ENCODE results near the gene HAUS3.
"Not testable (repeated sequence)": the region's sequence is repeated elsewhere in the genome, so short reads cannot be mapped to it uniquely, and the experiment has no call there.

HAUS3 gene

DNA sequence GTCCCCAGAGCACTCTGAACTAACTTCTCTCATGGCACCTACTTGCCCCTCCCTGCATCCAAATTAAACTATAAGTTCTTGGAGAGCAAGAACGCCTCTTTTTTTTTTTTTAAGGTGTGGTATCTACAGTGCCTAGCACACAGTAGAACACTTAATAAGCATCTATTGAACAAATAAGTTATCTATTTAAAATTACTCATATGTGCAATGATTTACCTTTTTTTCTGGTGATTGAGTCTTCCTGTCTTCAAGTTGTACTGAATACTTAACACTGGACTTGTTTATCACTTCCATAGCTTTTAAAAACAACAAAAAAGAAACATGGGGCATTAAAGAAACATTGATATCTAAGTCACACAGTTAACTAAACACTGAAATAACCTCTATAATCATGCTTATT is 29.1 kb downstream of the HAUS3 start:
- no peak for DNase-seq

- not testable (repeated sequence) for DNase-seq
Observed at GRCh38 chr4:2202789-2203188, 39.1 kb downstream of the HAUS3 start.

GRCh38 chr4:2194496-2194895 is 47.4 kb downstream of the HAUS3 start:
- DNase-seq = no peak

DNA sequence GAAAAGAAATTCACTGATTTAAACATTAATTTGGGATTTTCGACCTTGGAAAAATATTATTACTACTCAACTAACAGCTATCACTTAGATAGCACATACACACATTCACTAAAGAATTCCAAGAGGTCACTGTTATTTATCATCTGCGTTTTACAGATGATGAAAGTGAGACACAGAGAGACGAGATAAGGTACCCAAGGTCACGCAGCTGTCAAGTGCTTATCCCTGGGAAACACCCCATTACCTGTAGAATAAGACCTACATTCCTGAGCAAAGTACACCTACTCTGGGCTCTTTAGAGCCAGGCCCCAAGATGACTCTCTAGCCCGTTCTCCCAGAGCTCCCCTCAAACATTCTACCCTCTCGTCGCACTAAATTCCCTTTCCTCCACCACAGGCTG is 48.6 kb downstream of the HAUS3 start:
- no peak for DNase-seq

GRCh38 chr4:2186865-2187172 is 55.1 kb downstream of the HAUS3 start:
- no peak for DNase-seq

GRCh38 chr4:2186133-2186864 is 55.6 kb downstream of the HAUS3 start:
- no peak for DNase-seq

DNA sequence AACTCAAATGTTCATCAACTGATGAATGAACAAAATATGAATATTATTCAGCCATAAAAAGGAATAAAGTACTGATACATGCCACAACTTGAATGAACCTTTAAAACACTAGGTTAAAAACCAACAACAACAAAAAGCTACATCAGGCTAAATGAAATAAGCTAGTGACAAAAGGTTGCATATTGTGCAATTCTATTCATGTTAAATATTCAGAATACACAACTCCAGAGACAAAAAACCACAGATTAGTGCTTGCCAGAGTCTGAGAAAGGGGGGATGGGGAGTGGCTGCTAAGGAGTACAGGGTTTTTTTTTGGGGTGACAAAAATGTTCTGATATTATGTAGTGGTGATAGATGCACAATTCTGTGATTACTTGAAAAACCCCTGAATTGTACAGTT is 58.5 kb downstream of the HAUS3 start:
- DNase-seq = no peak

DNA sequence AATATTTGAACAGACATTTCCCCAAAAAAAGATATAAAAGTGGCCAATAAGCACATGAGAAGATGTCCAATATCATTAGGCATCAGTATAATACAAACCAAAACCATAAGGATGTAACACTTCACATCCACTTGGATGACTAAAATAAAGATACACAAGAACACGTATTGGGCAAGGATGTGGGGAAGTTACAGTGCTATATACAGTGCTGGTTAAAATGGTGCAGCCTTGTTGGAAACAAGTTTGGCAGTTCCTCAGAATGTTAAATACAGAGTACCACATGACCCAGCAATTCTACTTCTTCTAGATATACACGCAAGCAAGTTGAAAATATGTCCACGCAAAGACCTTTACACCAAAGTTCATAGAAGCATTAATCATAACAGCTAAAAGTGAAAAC is 58.9 kb downstream of the HAUS3 start:
- DNase-seq = no peak

DNA sequence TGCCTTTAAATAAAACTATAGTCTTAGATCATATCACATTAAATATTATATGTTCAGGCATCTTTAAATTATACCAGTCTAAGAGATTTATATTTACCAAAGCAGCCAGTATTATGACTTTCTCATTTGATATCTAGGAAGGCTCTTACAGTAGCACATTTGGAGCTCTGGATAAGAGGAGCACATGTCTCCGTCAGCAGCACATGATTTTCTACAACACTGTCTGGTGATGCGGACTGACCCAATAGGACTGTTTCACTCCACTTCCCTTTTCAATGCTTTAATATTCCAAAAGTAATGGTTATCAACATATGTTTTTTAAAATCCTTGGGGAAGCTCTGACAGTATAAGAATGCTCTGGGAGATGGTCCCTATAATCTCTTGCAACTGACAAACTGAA is 61.5 kb downstream of the HAUS3 start:
- no peak for DNase-seq

DNA sequence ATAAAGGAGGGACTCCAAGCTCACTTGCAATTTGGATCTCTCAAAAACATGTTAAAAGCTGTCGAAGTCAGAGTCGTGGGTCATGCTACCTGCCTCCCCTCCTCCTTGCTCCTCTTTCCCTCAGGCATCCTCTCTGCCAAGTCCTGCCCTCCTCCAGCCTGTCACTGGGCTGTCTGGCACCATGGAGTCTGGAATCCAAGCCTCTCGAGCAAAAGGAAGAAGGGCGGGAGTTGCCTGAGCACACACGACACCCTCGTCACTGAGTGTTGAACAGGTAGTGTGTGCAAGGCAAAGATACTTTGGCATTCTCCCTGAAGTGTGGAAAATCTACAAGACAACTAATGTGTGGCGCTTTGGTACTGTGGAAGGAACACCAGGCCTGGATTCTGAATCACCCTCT is 62.2 kb downstream of the HAUS3 start:
- no peak for DNase-seq

GRCh38 chr4:2178986-2179385 is 62.9 kb downstream of the HAUS3 start:
- DNase-seq = no peak

Data from hippocampal formation (tissue), 2 donors.